Panc1 (cell line): ENCODE measurements around the gene SPATA16. TPM values are rescaled to one million over a fixed set of nuclear protein-coding genes. Genes with fewer than 3 reads are reported as not detected.

Source experiments
- ATAC-seq: fragments of 200-7000 bp; cut with Tn5 transposase; 2 replicates; pipeline ENCODE4 v1.9.1; 2020; ENCODE audit warnings: mild to moderate bottlenecking, moderate library complexity
- BruUV-seq: library from RNA; stranded (reverse); fragments of 400-500 nt; replicated peaks from 2 replicates; lab custom pipeline; 2021; lab: Mats Ljungman, UMichigan
- CTCF ChIA-PET: fragments of 300-600 bp; sonication (Branson Sonifier 250); formaldehyde crosslinking; loops from one replicate; lab custom pipeline; 2022; ENCODE audit warnings: antibody characterized with exemption; lab: Charles Lee
- POLR2A ChIA-PET: fragments of 300-600 bp; sonication (Branson Sonifier 250); formaldehyde crosslinking; loops from one replicate; lab custom pipeline; 2022; ENCODE audit warnings: antibody characterized with exemption; lab: Charles Lee
- DNase-seq: peaks from one replicate; pipeline ENCODE4 v3.0.0-alpha.2; 2010; ENCODE audit warnings: low read depth, low spot score
- H3K27ac ChIP-seq: 2 replicates; pipeline ENCODE4 v1.5.1; 2011; ENCODE audit warnings: mild to moderate bottlenecking, low read length, inconsistent platforms
- H3K27me3 ChIP-seq: fragments of 200-500 bp; sonication (Bioruptor generic); 2 replicates; pipeline ENCODE4 v1.6.0; 2014; ENCODE audit warnings: low read length, inconsistent platforms; ENCODE audit not compliant: control insufficient read depth, insufficient read depth
- H3K36me3 ChIP-seq: fragments of 200-500 bp; sonication (Bioruptor generic); 2 replicates; pipeline ENCODE4 v1.5.1; 2014; ENCODE audit warnings: inconsistent platforms, mild to moderate bottlenecking, low read length, moderate library complexity; ENCODE audit not compliant: control insufficient read depth, insufficient read depth
- H3K4me1 ChIP-seq: 2 replicates; pipeline ENCODE4 v1.5.1; 2011; ENCODE audit warnings: inconsistent platforms, mild to moderate bottlenecking, low read length, moderate library complexity; ENCODE audit not compliant: control insufficient read depth, insufficient read depth
- H3K4me3 ChIP-seq, 2 experiments: 2 replicates each; pipeline ENCODE4 v1.5.1; 2011 to 2012; ENCODE audit warnings: low read depth in 2 of 2, low read length in 2 of 2, mild to moderate bottlenecking in 2 of 2, inconsistent platforms in 1 of 2, moderate library complexity in 1 of 2
- H3K9me3 ChIP-seq: fragments of 200-500 bp; sonication (Bioruptor generic); 2 replicates; pipeline ENCODE4 v1.5.1; 2014; ENCODE audit warnings: low read depth, mild to moderate bottlenecking, inconsistent platforms, low read length, moderate library complexity; ENCODE audit not compliant: control insufficient read depth, insufficient read depth
- CTCF ChIP-seq: fragments of 450-650 bp; IDR thresholded peaks from 2 replicates; pipeline ENCODE4 v1.5.1; 2017; ENCODE audit warnings: mild to moderate bottlenecking
- POLR2AphosphoS5 ChIP-seq: IDR thresholded peaks from 2 replicates; pipeline ENCODE4 v1.6.1; 2012; ENCODE audit warnings: mild to moderate bottlenecking, low read depth, low read length, moderate library complexity
- SIN3A ChIP-seq: IDR thresholded peaks from 2 replicates; pipeline ENCODE4 v1.6.1; 2012; ENCODE audit warnings: low read depth, mild to moderate bottlenecking, low read length, moderate library complexity, borderline replicate concordance; ENCODE audit not compliant: insufficient read depth
- TCF7L2 ChIP-seq: IDR thresholded peaks from 2 replicates; pipeline ENCODE4 v1.6.1; 2011; ENCODE audit warnings: mild to moderate bottlenecking, low read depth, low read length, inconsistent platforms
- in situ Hi-C: cut with HindIII; loops from 2 replicates; pipeline ENCODE4 v1.10.0; 2016; ENCODE audit warnings: low sequenced_read_pairs, low pct_unique_long_range_greater_than_20kb
- intact Hi-C: fragments of 100-400 bp; cut with micrococcal nuclease; formaldehyde crosslinking; loops from one replicate; pipeline ENCODE4 v1.10.0; 2022; ENCODE audit not compliant: unreplicated experiment
- total RNA-seq: library from RNA; stranded (reverse); gene quantifications from one replicate; pipeline ENCODE4 v1.2.1, GENCODE V29; 2021; ENCODE audit not compliant: unreplicated experiment
- TF ChIP-seq, protein P1 (sequence below), 2 experiments: IDR thresholded peaks; 2 replicates each; pipeline ENCODE4 v1.6.1; 2011 to 2012; ENCODE audit warnings: low read depth in 2 of 2, control low read depth in 1 of 2, low read length in 1 of 2, mild to moderate bottlenecking in 1 of 2, moderate library complexity in 1 of 2; ENCODE audit not compliant: insufficient read depth in 1 of 2

The SPATA16 gene
- total RNA-seq, 1 experiment from 2014 or later = not detected

DNA sequence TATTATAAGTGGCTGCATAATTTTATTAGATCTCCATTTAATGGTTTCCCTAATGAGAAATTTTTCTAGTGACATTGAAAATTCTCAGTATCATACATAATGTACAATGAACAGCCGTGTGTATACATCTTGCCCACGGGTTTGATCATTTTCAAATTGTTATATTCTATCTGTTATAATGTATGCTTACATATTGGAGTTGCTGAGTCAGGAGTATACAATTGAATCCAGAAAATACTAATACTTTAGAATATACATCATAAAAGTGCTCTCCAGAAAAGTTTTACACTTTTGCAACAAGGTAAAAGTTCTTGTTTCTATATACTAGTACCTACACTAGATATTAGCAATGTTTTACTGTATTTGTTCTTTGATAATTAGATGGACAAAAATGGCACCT lies 82.8 kb downstream of the SPATA16 start:
- TF ChIP-seq, protein P1, sequence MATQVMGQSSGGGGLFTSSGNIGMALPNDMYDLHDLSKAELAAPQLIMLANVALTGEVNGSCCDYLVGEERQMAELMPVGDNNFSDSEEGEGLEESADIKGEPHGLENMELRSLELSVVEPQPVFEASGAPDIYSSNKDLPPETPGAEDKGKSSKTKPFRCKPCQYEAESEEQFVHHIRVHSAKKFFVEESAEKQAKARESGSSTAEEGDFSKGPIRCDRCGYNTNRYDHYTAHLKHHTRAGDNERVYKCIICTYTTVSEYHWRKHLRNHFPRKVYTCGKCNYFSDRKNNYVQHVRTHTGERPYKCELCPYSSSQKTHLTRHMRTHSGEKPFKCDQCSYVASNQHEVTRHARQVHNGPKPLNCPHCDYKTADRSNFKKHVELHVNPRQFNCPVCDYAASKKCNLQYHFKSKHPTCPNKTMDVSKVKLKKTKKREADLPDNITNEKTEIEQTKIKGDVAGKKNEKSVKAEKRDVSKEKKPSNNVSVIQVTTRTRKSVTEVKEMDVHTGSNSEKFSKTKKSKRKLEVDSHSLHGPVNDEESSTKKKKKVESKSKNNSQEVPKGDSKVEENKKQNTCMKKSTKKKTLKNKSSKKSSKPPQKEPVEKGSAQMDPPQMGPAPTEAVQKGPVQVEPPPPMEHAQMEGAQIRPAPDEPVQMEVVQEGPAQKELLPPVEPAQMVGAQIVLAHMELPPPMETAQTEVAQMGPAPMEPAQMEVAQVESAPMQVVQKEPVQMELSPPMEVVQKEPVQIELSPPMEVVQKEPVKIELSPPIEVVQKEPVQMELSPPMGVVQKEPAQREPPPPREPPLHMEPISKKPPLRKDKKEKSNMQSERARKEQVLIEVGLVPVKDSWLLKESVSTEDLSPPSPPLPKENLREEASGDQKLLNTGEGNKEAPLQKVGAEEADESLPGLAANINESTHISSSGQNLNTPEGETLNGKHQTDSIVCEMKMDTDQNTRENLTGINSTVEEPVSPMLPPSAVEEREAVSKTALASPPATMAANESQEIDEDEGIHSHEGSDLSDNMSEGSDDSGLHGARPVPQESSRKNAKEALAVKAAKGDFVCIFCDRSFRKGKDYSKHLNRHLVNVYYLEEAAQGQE (IDR thresholded peaks at IDR 0.05; ENCODE audit: insufficient read depth in 1 of 2, low read depth in 2 of 2, low read length in 1 of 2) = no peak
- no peak for TF ChIP-seq SIN3A
- TF ChIP-seq POLR2AphosphoS5 = no peak
- TF ChIP-seq TCF7L2 = no peak
- no peak for TF ChIP-seq CTCF
- H3K9me3 ChIP-seq = no peaks in the 10 kb centered on the region
- no peaks in the 10 kb centered on the region for H3K36me3 ChIP-seq
- ATAC-seq (no peak), DNase-seq (no peak)
- ChIA-PET POLR2A (no interaction called here), CTCF (no interaction called here)
- H3K27me3 ChIP-seq = no peaks in the 10 kb centered on the region
- no peak overlapping the region for H3K4me3 ChIP-seq
- no peak overlapping the region for H3K27ac ChIP-seq
- intact Hi-C loops = no loop called here
- no peaks in the 10 kb centered on the region for H3K4me1 ChIP-seq
- BruUV-seq = no TSS peak
- in situ Hi-C loops = no loop called here

DNA sequence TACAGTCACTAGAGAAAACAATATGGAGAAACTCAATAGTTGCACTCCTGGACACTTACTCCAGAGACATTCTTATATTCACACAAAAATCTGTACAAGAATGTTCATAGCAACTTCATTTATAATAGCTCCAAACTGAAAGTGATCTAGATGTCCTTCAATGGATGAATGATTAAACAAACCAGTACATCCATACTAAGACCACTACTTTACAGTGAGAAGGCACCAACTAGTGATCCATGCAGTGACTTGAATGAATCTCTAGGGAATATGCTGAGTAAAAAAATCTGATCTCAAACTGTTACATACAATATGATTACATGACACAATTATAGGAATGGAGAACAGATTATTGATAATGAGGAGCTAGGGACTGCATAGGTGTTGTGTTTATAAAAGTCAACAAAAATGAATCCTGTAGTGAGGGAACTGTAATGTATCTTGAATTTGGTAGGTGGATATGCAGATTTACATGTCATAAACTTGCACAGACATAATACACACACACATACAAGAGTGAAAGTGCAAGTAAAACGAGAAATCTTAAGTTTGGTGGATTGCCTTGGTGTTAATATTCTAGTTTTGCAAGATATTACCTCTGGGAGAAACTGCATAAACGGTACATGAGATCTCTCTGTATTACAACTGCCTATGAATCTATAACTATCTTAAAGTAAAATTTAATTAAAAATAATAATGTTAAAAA lies 85.7 kb downstream of the SPATA16 start:
- no peak for TF ChIP-seq CTCF
- TF ChIP-seq SIN3A = no peak
- TF ChIP-seq, protein P1 (IDR thresholded peaks at IDR 0.05; ENCODE audit: insufficient read depth in 1 of 2, low read depth in 2 of 2, low read length in 1 of 2) = no peak
- no peak for TF ChIP-seq TCF7L2
- no peak for TF ChIP-seq POLR2AphosphoS5
- no peaks in the 10 kb centered on the region for H3K9me3 ChIP-seq
- H3K27ac ChIP-seq = no peak overlapping the region
- DNase-seq = no peak
- intact Hi-C loops (no loop called here), in situ Hi-C loops (no loop called here)
- no peak overlapping the region for H3K4me3 ChIP-seq
- H3K4me1 ChIP-seq = no peaks in the 10 kb centered on the region
- no peak for ATAC-seq
- H3K36me3 ChIP-seq = no peaks in the 10 kb centered on the region
- POLR2A ChIA-PET = no interaction called here
- no TSS peak for BruUV-seq
- CTCF ChIA-PET = no interaction called here
- no peaks in the 10 kb centered on the region for H3K27me3 ChIP-seq
